Loucy (cell line): ENCODE measurements around the gene PTPRC.

Source experiments
- H2AFZ ChIP-seq: fragments of 200-600 bp; sonication (generic); 2 replicates; pipeline ENCODE4 v1.6.0; 2016; ENCODE audit warnings: antibody characterized with exemption, mild to moderate bottlenecking, low read length, moderate library complexity
- H3F3A ChIP-seq: fragments of 200-600 bp; 2 replicates; pipeline ENCODE4 v1.6.0; 2016; ENCODE audit warnings: antibody characterized with exemption, low read depth, mild to moderate bottlenecking
- H3K27me3 ChIP-seq: fragments of 200-600 bp; sonication (generic); 2 replicates; pipeline ENCODE4 v1.6.1; 2014; ENCODE audit warnings: low read length, mild to moderate bottlenecking; ENCODE audit not compliant: insufficient read depth, poor library complexity, severe bottlenecking
- H3K36me3 ChIP-seq: fragments of 200-600 bp; sonication (generic); 2 replicates; pipeline ENCODE4 v1.6.1; 2016; ENCODE audit warnings: low read length; ENCODE audit not compliant: insufficient read depth
- H3K4me1 ChIP-seq: fragments of 200-600 bp; sonication (generic); 2 replicates; pipeline ENCODE4 v1.5.1; 2014; ENCODE audit warnings: low read length, mild to moderate bottlenecking; ENCODE audit not compliant: insufficient read depth, poor library complexity, severe bottlenecking
- H3K4me2 ChIP-seq: fragments of 200-600 bp; sonication (generic); 2 replicates; pipeline ENCODE4 v1.6.0; 2014; ENCODE audit warnings: antibody characterized with exemption, low read length, low read depth, mild to moderate bottlenecking; ENCODE audit not compliant: poor library complexity, severe bottlenecking
- H3K4me3 ChIP-seq: fragments of 200-600 bp; sonication (generic); 2 replicates; pipeline ENCODE4 v1.5.1; 2014; ENCODE audit warnings: low read length, mild to moderate bottlenecking, mixed read lengths; ENCODE audit not compliant: poor library complexity, severe bottlenecking
- H3K79me2 ChIP-seq: fragments of 200-600 bp; sonication (generic); 2 replicates; pipeline ENCODE4 v1.6.1; 2014; ENCODE audit warnings: low read length; ENCODE audit not compliant: insufficient read depth
- H3K9ac ChIP-seq: fragments of 200-600 bp; sonication (generic); 2 replicates; pipeline ENCODE4 v1.6.0; 2014; ENCODE audit warnings: mild to moderate bottlenecking, low read depth, low read length, moderate library complexity; ENCODE audit not compliant: poor library complexity, severe bottlenecking
- H3K9me2 ChIP-seq: fragments of 200-600 bp; sonication (generic); replicated peaks from 2 replicates; pipeline ENCODE4 v1.6.1; 2016; ENCODE audit warnings: low read depth, low read length, mixed read lengths
- H3K9me3 ChIP-seq: fragments of 200-600 bp; sonication (generic); 2 replicates; pipeline ENCODE4 v1.6.1; 2014; ENCODE audit warnings: mild to moderate bottlenecking, antibody characterized with exemption, low read length, low read depth; ENCODE audit not compliant: insufficient read depth
- H4K20me1 ChIP-seq: fragments of 200-600 bp; sonication (generic); 2 replicates; pipeline ENCODE4 v1.6.0; 2014; ENCODE audit warnings: antibody characterized with exemption, low read length, mild to moderate bottlenecking; ENCODE audit not compliant: insufficient read depth, poor library complexity, severe bottlenecking
- EZH2phosphoT487 ChIP-seq: fragments of 200-600 bp; IDR thresholded peaks from 2 replicates; pipeline ENCODE4 v1.6.1; 2018; ENCODE audit warnings: antibody characterized with exemption, mild to moderate bottlenecking, moderate library complexity, borderline replicate concordance
- TF ChIP-seq, protein P1 (sequence below): fragments of 200-600 bp; sonication (generic); conservative IDR thresholded peaks from 2 replicates; pipeline ENCODE4 v1.5.1; 2014; ENCODE audit warnings: mild to moderate bottlenecking, antibody characterized with exemption, low read length

The PTPRC gene

DNA sequence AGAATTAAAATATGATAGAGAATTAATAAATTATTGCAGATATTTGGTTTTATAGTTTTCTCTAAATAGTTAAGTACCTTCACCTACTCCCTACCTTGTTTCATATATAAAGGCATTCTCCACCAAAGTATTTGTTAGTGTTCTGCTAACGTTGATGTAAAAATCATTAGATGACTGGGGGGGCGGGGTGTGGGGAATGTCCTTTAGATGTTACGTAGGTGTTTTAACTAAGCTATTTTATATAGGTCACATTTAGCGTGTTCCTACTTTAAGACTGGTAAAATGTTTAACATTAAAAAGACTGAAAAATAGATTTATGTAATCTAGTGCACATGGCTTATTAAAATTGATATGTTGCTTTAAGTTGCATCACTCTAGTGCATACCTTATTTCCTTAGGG, 48.6 kb downstream of the PTPRC start:
- peaks cover 64% of the 10 kb centered on the region for H3K4me1 ChIP-seq
- H3F3A ChIP-seq = peaks cover 14% of the 10 kb centered on the region
- H3K9me3 ChIP-seq = no peaks in the 10 kb centered on the region
- peaks cover 97% of the 10 kb centered on the region for H3K79me2 ChIP-seq
- no peaks in the 10 kb centered on the region for H3K27me3 ChIP-seq
- H3K9ac ChIP-seq = no peak overlapping the region
- peaks cover 94% of the 10 kb centered on the region for H4K20me1 ChIP-seq
- H3K4me3 ChIP-seq = no peak overlapping the region
- H2AFZ ChIP-seq = no peak overlapping the region
- TF ChIP-seq, protein P1, sequence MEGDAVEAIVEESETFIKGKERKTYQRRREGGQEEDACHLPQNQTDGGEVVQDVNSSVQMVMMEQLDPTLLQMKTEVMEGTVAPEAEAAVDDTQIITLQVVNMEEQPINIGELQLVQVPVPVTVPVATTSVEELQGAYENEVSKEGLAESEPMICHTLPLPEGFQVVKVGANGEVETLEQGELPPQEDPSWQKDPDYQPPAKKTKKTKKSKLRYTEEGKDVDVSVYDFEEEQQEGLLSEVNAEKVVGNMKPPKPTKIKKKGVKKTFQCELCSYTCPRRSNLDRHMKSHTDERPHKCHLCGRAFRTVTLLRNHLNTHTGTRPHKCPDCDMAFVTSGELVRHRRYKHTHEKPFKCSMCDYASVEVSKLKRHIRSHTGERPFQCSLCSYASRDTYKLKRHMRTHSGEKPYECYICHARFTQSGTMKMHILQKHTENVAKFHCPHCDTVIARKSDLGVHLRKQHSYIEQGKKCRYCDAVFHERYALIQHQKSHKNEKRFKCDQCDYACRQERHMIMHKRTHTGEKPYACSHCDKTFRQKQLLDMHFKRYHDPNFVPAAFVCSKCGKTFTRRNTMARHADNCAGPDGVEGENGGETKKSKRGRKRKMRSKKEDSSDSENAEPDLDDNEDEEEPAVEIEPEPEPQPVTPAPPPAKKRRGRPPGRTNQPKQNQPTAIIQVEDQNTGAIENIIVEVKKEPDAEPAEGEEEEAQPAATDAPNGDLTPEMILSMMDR = no peak
- TF ChIP-seq EZH2phosphoT487 = no peak
- no peak overlapping the region for H3K4me2 ChIP-seq
- H3K9me2 ChIP-seq = no peaks in the 10 kb centered on the region
- H3K36me3 ChIP-seq = peaks cover 44% of the 10 kb centered on the region; the same call in 1 of the 2 replicates

DNA sequence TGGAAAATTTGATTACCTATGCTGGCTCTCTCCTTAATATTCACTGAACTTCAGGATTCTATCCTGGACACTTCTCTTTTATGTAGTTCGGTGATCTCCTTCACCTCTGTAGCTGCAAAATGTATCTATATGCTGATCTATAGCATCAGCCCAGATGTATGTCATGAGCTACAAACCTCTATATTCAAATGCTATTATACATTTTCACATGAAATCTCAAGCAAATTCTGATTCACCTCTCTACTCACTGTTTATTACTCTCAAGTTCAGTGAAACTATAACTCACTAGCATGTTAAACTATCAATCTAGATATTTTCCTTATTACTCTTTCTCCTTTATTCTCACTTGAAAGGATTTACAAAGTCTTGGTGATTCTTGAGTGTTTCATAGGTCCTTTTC, 52.2 kb downstream of the PTPRC start:
- peaks cover 94% of the 10 kb centered on the region for H3K79me2 ChIP-seq

DNA sequence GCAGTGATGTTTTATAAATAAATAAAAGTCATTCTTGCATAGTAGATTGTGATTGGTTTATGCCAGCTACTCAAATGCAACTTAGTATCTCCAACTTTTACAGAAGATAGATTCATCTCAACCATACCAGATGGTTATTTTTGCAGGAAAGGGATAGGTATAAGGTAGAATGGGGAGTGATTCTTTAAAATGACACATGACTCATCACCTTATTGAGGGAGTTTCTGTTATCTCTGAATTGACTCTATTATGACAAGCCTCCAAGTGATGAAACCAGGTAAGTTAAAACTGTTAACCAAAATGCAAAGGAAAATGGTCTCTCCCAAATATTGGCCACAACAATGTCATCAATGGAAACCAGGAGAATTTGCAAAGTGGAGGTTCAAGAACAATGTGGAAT, 54.5 kb downstream of the PTPRC start:
- H2AFZ ChIP-seq = no peak overlapping the region
- no peaks in the 10 kb centered on the region for H3K9me3 ChIP-seq
- H3K9me2 ChIP-seq = no peaks in the 10 kb centered on the region
- H3K79me2 ChIP-seq = peaks cover 94% of the 10 kb centered on the region
- H3K4me2 ChIP-seq = no peak overlapping the region
- no peaks in the 10 kb centered on the region for H3F3A ChIP-seq
- peaks cover 95% of the 10 kb centered on the region for H4K20me1 ChIP-seq
- H3K27me3 ChIP-seq = no peaks in the 10 kb centered on the region
- TF ChIP-seq, protein P1 = no peak
- no peak for TF ChIP-seq EZH2phosphoT487
- H3K4me1 ChIP-seq = peaks cover 17% of the 10 kb centered on the region
- peaks cover 85% of the 10 kb centered on the region for H3K36me3 ChIP-seq
- H3K9ac ChIP-seq = no peak overlapping the region
- H3K4me3 ChIP-seq = no peak overlapping the region

More for the DNA sequence above, 52.2 kb downstream of the PTPRC start:
- Histone ChIP-seq H3K4me2 (no peak overlapping the region), H3K9me3 (no peaks in the 10 kb centered on the region), H2AFZ (no peak overlapping the region), H3K4me1 (peaks cover 27% of the 10 kb centered on the region), H4K20me1 (peaks cover 96% of the 10 kb centered on the region), H3F3A (no peaks in the 10 kb centered on the region), H3K9ac (no peak overlapping the region), H3K9me2 (no peaks in the 10 kb centered on the region), H3K27me3 (no peaks in the 10 kb centered on the region), H3K4me3 (no peak overlapping the region), H3K36me3 (peaks cover 70% of the 10 kb centered on the region)
- TF ChIP-seq, protein P1 = no peak
- TF ChIP-seq EZH2phosphoT487 = no peak
